ENCODE results near the gene HOXA3.

Gene HOXA3

DNA sequence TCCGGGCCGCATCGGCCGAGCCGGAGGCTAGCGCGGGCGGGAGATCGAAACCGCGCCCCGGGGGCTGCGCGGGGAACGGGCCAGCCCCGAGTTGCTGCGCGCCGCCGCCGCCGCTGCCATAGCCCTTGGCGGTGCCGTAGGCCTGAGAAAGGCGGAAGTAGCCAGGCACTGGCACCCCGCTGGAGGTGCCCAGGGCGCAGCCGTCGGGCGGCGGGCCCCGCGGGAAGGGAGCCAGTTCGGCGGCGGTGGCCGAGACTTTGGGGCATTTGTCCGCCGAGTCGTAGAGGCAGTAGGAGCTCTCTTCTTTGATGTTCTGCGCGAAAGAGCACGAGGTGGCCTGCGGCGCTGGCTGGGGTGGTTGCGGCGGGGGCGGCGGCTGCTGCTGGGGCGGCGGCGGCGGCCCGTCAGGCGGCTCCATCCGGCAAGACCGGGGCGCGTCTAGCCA lies 21.1 kb upstream of the HOXA3 start:
- peak overlapping the region; percentile 99 for H3K27ac ChIP-seq
- TF ChIP-seq, protein P1, sequence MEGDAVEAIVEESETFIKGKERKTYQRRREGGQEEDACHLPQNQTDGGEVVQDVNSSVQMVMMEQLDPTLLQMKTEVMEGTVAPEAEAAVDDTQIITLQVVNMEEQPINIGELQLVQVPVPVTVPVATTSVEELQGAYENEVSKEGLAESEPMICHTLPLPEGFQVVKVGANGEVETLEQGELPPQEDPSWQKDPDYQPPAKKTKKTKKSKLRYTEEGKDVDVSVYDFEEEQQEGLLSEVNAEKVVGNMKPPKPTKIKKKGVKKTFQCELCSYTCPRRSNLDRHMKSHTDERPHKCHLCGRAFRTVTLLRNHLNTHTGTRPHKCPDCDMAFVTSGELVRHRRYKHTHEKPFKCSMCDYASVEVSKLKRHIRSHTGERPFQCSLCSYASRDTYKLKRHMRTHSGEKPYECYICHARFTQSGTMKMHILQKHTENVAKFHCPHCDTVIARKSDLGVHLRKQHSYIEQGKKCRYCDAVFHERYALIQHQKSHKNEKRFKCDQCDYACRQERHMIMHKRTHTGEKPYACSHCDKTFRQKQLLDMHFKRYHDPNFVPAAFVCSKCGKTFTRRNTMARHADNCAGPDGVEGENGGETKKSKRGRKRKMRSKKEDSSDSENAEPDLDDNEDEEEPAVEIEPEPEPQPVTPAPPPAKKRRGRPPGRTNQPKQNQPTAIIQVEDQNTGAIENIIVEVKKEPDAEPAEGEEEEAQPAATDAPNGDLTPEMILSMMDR (conservative IDR thresholded peaks at IDR 0.05): no peak

DNA sequence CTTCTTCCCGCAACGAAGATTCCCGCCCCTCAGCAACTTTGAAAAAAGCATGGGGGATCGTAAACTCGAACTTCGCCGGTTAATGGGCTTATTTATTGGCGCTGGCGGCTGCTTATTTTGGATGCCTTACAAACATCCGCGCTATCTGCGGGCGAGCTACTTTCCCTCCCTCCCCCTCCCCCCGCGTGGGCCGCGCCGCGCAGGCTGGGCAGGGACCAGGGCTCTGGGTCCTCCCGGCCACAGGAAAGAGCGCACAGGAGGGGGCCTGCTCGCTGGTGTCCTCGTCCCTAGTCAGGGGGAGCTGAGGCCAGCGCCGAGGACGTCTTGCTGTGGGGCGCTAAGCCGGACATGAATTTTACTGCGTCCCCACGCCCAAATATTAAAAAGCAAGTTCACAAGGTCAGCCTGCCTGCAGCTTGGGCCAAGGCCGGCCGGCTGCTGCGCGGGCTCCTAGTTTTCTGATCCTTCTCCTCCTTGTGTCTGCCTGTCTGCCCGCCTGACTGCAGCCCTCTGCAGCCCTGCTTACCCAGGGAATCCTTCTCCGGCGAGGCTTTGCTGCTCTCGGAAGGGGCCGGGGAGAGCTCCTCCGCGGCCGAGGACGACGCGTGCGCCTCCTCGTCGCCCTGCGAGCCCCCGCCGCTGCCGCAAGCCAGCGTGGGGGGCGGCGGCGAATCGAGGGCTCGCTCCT lies 20.6 kb upstream of the HOXA3 start:
- TF ChIP-seq, protein P1 (conservative IDR thresholded peaks at IDR 0.05): no peak
- H3K27ac ChIP-seq: peak overlapping the region; percentile 99

DNA sequence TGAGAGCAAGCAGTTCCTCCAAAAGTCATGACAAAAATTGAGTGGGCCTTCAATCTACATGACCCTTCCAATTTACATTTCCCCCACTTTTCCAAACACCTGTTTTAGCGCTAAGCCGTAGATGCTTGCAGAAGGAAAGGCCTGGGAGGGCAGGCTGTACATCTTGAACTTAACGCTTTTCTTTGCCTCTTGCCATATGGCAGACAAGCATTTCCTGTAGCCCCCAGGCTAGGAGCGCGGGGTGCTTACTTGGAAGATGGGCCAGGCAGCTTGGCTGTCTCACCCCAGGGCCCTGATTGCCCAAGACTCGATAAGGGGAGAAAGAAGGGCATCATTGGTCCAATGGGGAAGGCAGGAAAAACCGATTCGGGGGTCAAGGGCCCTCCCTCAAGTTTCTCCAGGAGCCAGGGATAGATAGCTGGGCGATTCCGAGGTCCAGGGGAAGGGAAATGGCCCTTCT lies 20.0 kb upstream of the HOXA3 start:
- H3K27ac ChIP-seq: peak overlapping the region; percentile 99

DNA sequence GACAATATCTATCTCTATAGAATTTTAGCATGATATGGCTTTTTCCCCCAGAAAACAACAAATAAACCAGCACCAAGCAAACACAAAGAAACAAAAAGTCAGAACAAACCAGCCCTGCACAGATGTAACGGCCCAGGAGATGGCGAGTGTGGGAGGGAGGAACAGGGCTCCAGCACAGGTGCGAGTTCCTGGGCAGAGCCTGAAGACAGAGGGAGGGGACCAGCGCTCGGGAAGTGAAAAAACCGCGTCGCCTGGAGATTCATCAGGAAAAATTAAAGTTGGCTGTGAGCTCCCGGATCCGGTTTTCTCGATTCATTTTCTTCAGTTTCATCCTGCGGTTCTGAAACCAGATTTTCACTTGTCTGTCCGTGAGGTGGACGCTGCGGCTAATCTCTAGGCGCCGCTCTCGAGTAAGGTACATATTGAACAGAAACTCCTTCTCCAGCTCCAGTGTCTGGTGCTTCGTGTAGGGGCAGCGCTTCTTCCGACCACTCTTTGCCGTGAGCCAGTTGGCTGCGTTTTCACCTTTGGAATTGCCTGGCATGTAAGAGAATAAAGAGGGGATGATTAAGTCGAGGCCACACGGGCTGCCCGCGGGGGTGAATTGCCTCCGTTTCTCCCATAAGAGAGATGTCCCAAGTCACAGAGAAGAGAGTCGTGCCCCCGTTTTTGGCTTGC lies 19.4 kb upstream of the HOXA3 start:
- TF ChIP-seq, protein P1 (conservative IDR thresholded peaks at IDR 0.05): peak; percentile 9; the same call in 1 of the 2 replicates
- peak overlapping the region; percentile 99 for H3K27ac ChIP-seq

More for the DNA sequence above, 20.0 kb upstream of the HOXA3 start:
- TF ChIP-seq, protein P1 (conservative IDR thresholded peaks at IDR 0.05): no peak

DNA sequence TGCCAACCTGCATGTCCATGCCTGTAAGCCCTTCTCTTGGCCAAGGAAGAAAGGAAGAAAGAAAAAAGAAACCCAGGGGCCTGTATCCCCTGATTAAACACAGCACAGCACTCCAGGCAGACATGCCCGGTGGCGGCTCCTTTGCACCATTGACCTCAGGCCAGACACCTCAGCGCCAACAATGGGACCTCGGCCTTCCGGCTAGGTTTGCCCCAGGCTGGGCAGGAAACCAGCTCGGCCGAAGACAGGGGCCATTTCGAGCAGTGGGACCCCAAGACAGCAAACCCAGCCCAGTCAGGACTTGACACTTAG lies 18.9 kb upstream of the HOXA3 start:
- H3K27ac ChIP-seq: peak overlapping the region; percentile 99

DNA sequence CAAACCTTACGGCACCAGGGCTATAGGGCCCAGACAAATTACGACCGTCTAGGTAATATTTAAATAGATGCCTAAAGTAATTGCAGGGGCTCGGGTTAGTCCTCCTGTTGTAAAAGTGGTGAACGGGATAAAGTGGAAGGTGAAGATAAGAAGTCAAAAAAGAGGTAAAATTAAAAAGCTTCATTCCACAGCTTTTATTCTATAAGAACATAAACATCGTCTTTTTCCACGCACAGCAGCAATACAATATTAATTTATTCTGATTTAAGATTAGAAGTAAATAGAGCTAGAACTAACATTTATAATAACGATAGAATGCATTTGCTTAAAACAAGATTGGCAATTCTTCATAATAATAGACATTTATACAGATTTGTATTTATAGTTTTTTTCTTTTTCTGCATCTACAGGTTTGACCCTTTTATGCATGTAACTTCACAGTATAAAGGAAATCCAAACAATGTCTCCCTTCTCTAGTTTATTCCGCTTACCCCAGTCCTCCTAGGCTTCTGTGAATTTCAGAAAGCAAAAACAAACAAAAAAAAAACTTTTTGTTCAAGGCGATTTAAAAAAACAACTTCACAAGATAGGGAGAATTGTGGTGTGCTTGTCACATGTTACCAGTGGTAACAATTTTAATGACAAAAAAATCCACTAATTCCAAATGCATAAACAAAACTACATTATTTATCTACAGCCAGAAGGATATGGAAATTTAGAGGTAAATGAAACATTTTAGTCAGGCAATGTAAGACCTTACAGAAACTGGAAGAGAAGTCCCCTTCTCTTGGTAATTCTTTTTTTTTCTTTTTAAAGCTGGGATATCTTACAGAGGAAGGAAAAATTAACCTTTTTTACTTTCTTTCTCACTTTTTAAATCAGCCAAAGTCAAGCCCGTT lies 18.3 kb upstream of the HOXA3 start:
- TF ChIP-seq, protein P1 (conservative IDR thresholded peaks at IDR 0.05): no peak
- H3K27ac ChIP-seq: peak overlapping the region; percentile 99

More for the DNA sequence above, 18.9 kb upstream of the HOXA3 start:
- TF ChIP-seq, protein P1 (conservative IDR thresholded peaks at IDR 0.05): no peak
